HG02759 (cell line): ENCODE measurements around the gene PLA2G12A.

Experiments used
- ATAC-seq: cut with Tn5 transposase; IDR thresholded peaks from one replicate; pipeline ENCODE4 v1.9.1; 2021; ENCODE audit warnings: mild to moderate bottlenecking, moderate library complexity; ENCODE audit not compliant: unreplicated experiment

PLA2G12A gene

DNA sequence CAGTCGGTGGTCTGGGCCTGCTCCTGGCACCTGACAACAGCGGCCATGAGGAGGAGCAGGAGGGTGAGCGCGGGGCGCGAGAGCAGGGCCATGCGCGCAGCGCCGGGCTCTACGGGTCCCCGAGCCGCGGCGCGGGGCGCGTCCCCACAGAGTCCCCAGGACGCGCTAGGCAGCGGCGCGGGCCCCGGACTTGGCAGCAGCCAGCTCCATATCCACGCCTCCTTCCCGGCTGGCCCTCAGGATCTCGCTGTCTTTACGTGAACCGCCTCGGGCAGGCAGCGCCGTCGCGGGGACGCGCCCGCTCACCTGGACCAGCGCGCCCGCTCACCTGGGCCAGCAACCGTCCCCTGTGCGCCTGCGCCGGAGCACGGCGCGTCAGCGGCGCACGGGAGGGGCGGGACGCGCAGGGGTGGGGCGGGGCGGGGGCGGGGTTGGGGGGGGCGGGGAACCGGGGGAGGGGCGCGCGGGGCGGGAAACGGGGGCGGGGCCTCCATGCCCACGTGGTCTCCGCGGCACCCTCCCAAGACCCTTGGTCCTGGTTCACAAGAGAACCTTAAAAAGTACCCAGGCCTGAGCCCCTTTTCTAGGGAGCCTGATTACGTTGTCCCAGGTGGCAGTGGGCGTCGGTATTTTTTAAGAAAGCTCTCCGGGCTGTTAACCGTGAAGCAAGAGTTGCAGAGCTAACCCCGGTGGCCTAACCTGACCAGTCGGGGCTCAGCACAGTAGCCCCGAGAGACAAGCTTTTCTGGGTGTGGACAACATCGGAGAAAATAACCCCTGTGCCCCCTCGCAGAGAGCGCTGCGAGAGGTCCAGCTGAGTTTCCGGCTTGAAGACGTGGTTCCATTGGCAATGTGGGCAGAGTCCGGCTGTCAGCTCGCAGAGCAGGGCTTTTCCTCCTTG, at the start of gene PLA2G12A:
Gene PLA2G12A (minus strand): TSS at position 353 of the 901 bp plus-strand sequence. CDS start 261 bp downstream, at position 92.
- ATAC-seq = peak; percentile 86

DNA sequence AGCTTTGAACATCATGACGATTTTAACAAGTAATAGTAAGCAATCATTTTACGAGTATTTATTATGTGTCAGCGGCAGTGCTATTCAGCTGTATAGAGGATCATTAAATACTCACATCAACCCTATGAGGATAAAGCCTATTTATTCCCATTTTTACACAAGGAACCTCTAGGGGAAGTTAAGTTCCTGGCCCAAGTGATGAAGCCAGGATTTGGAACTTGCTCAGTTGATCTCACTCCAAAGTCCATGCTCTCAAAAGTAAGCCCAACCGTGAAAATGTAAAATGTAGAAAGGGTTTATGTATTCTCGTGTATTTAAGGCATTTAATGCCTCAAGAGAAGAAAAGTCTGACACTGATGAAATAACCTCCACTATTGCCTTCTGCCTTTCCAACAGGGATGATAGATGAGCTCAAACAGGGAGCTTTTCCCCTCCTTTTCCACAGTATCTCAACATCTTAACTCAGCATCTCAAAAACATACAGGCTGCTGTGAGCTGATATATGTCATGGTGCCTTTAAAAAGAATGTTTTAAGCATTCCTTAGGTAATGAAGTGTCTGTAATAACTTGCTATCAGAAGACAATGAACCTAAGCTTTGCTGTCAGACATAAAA, 35.0 kb upstream of the PLA2G12A start:
- no peak for ATAC-seq

GRCh38 chr4:109764376-109764775, 34.5 kb upstream of the PLA2G12A start:
- ATAC-seq = no peak

DNA sequence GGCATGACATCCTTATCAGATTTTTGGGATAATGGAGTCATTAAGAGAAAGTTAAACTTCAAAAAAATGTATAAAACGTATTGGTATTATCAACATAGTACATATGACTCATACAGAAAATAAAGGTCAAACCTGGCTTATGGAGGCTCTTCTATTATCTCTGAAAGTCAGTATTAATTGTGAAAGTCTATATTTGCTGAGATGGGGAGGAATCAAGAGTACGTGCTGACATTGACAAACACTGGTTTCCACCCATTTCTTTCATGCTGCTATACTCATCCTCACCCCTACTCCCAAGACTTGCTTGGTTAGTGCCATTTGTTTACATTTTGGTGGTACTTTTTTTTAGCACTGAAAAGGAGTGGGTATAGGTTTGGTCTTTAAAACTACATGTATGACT, 30.8 kb upstream of the PLA2G12A start:
- ATAC-seq = no peak

DNA sequence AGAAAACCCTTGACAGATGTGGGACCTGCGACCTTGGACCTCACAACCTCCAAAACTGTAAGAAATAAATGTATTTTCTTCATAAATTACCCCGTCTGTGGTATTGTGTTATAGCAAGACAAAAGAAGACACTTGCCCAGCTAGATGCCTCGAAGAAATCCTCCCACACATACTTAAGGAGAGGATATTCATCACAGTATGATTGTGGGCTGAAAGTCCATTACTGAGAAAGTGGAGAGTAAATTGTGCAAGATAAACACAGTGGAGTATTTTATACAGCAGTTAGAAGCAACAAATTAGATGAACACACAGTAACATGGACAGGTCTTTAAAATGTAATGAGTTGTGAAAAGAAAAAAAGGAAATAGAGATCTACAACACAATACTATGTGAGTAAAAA, 25.8 kb upstream of the PLA2G12A start:
- no peak for ATAC-seq

- no peak for ATAC-seq
Measured at GRCh38 chr4:109754093-109754857, 24.4 kb upstream of the PLA2G12A start.

DNA sequence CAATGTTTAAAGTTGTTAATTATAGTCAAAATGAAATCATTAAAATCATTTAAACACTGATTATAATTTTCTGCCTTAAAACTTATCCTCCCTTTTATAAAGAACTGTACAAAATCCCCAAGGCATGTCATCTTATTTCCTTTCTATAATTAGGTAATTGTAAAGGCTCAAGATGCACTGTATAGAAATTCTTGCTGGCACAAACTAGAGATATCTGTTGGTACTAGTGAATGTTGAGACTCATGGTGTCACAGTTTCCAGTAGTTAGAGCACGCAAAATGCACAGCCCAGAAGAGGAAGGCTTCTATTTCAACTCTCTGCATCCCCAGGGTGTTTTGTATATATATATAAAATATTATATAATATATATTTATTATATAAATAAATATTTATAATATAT, 22.7 kb upstream of the PLA2G12A start:
- ATAC-seq = no peak

- no peak for ATAC-seq
Measured at GRCh38 chr4:109751852-109752251, 22.0 kb upstream of the PLA2G12A start.

DNA sequence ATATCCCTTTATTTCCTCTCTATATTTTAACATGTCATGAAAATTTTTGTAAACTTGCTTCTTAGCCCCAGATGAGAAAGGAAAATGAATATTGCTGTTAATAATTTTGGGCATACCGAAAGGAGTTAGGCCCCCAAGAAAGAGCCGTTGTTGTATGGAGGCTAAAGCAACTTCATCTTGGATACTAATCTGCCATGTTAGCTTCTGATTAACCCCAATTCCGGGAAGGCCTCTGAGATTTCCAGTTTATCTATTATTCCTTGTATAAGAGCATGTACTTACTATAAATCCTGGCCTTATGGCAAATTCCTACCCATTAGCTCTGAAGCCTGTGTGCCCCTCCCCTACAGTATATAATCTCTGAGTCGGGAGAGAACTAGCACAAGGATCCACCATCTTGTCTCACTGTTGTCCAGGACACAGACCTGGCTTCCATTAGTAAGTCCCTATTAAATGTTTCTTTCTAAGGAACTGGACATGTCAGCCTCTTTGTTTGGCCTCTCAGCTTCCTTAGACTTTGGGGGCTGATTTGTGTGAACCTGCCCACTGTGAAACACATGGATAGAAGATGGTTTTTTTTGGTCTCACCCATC, 20.9 kb upstream of the PLA2G12A start:
- no peak for ATAC-seq

- no peak for ATAC-seq
Measured at GRCh38 chr4:109749388-109750082, 19.7 kb upstream of the PLA2G12A start.

- ATAC-seq = no peak
Measured at GRCh38 chr4:109748114-109748513, 18.2 kb upstream of the PLA2G12A start.

- no peak for ATAC-seq
Measured at GRCh38 chr4:109746728-109747127, 16.9 kb upstream of the PLA2G12A start.

DNA sequence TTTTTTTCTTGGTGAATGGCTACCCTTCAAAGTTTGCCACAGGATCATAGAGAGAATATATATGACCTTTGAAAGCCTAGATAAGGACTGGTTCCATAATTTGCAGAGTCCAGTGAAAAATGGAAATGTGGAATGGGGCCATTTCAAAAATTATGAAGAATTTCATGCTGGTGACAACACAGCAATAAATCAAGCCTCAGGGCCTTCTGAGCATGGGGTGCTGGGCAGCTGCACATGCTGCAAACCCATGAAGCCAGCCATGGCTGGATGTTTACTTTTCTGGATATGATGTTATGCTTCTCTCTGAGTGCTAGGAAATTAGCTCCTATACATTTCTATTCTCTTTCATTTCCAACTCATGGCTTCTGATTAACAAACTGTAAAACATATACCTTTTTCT, 16.0 kb upstream of the PLA2G12A start:
- ATAC-seq = no peak

DNA sequence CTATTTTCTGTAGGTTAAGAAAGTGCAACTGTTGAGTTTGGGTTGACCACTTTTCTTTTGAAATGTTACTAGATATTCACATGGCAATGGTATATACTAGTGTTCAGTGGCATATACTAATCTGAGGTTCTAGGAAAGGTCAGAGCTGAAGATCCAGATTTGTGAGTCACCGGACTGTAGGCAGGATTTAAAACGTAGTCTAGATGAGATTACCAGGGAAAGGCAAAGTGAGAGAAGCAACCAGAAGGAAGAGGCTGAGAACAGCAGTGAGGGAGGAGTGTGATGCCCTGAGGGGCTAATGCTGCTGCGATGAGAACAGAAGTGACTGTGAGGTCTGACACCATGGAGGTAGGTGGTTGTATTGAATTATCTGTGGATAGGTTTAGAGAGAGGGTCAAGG, 9.7 kb upstream of the PLA2G12A start:
- no peak for ATAC-seq

DNA sequence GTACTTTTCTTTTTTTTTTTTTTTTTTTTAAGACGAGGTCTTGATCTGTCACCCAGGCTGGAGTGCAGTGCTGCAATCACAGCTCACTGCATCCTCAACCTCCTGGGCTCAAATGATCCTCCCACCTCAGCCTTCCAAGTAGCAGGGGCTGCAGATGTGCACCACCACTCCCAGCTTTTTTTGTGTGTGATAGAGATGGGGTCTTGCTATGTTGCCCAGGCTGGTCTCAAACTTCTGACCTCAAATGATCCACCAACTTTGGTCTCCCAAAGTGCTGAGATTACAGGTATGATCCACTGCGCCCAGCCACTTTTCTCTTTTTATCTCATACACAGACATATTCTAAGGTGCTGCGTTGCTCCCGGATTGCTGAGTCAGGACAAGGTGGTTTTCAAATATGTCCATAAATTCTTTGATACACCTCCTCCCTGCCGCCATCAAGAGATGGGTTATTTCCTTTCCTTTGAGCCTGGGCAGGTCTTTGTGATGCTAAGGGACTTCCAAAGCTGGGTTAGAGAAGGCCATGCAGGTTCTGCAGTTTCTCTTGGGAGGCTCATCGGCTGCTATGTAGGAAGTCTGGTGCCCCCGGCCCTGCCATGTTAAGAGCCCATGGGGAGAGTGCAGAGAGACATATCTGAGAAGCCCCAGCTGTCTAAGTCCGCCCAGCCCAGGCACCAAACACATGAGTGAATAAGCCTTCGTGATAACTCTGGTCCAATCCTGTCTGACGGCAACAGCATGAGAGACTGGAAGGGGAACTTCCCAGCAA, 8.4 kb upstream of the PLA2G12A start:
- ATAC-seq = no peak

GRCh38 chr4:109735566-109736365, 5.9 kb upstream of the PLA2G12A start:
- ATAC-seq = no peak

DNA sequence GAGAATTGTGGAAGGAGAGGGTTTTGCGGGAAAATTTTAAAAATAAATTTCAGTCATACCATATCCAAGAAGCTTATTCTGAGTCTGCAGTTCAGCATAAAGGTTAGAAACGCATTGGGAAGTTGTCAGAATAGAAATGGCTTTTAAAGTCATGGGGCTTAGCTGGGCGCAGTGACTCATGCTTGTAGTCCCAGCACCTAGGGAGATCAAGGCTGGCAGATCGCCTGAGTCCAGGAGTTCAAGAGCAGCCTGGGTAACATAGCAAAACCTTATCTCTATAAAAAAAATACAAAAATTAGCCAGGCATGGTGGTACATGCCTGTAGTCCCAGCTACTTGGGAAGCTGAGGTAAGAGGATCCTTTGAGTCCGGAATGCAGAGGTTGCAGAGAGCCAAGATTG, 3.9 kb upstream of the PLA2G12A start:
- no peak for ATAC-seq

- no peak for ATAC-seq
Measured at GRCh38 chr4:109730619-109731545, 1.0 kb upstream of the PLA2G12A start.
